B cell (primary cell): ENCODE measurements around the gene BID. TPM values are rescaled to one million over a fixed set of nuclear protein-coding genes. Genes with fewer than 3 reads are reported as not detected.

ENCODE experiments used
- ATAC-seq: fragments of 200-7000 bp; cut with Tn5 transposase; one replicate; pipeline ENCODE4 v1.10.0; 2021; ENCODE audit warnings: low read depth, mild to moderate bottlenecking, moderate number of reproducible peaks, moderate library complexity
- CTCF ChIA-PET: fragments of 350-600 bp; sonication (Branson Sonifier 250); formaldehyde crosslinking; loops from one replicate; lab custom pipeline; 2021; ENCODE audit warnings: antibody characterized with exemption, inconsistent platforms; lab: Charles Lee
- POLR2A ChIA-PET: fragments of 350-600 bp; sonication (Branson Sonifier 250); formaldehyde crosslinking; loops from one replicate; lab custom pipeline; 2021; ENCODE audit warnings: antibody characterized with exemption; lab: Charles Lee
- DNase-seq: peaks from one replicate; pipeline ENCODE4 v3.0.0; 2013
- H2AFZ ChIP-seq: 2 replicates; pipeline ENCODE4 v1.6.1; 2012; ENCODE audit warnings: mild to moderate bottlenecking, low read depth, low read length; ENCODE audit not compliant: insufficient read depth, poor library complexity, severe bottlenecking
- H3K27ac ChIP-seq, 2 donors: 1 replicate in 1 of 2; 2 replicates in 1 of 2; pipeline ENCODE4 v1.5.1; 2012 to 2013; ENCODE audit warnings: low read length in 2 of 2, mild to moderate bottlenecking in 2 of 2, moderate library complexity in 1 of 2
- H3K27me3 ChIP-seq, 4 experiments: fragments of 200-600 bp in 1 of 4; sonication (generic) in 1 of 4; replicated peaks in 1 of 4; 1 replicate in 2 of 4; 2 replicates in 2 of 4; pipeline versions ENCODE4 v1.6.1 to v1.7.0; 2013 to 2016; ENCODE audit warnings: low read length in 3 of 4, mild to moderate bottlenecking in 2 of 4, mixed read lengths in 1 of 4, moderate library complexity in 1 of 4; ENCODE audit not compliant: insufficient read depth in 4 of 4, control insufficient read depth in 3 of 4; ENCODE audit errors: control extremely low read depth in 1 of 4
- H3K36me3 ChIP-seq, 2 experiments: replicated peaks in 1 of 2; 1 replicate in 1 of 2; 2 replicates in 1 of 2; pipeline versions ENCODE4 v1.6.1 to v1.7.1; 2013; ENCODE audit warnings: low read length in 1 of 2; ENCODE audit not compliant: insufficient read depth in 2 of 2, control insufficient read depth in 1 of 2; ENCODE audit errors: control extremely low read depth in 1 of 2, extremely low read depth in 1 of 2
- H3K4me1 ChIP-seq, 2 donors: fragments of 200-600 bp in 1 of 2; sonication (generic) in 1 of 2; 1 replicate in 1 of 2; 2 replicates in 1 of 2; pipeline versions ENCODE4 v1.5.1 to v1.6.1; 2013 to 2017; ENCODE audit warnings: low read length in 2 of 2; ENCODE audit not compliant: control insufficient read depth in 2 of 2, insufficient read depth in 2 of 2
- H3K4me2 ChIP-seq: replicated peaks from 2 replicates; pipeline ENCODE3; 2012; ENCODE audit warnings: mild to moderate bottlenecking, low read depth, low read length; ENCODE audit not compliant: poor library complexity, severe bottlenecking
- H3K4me3 ChIP-seq, 5 experiments: fragments of 200-600 bp in 1 of 5; sonication (generic) in 1 of 5; 1 replicate in 3 of 5; 2 replicates in 2 of 5; pipeline versions ENCODE4 v1.5.1 to v1.7.0; 2011 to 2016; ENCODE audit warnings: low read length in 4 of 5, mild to moderate bottlenecking in 4 of 5, low read depth in 2 of 5, control low read depth in 1 of 5, moderate library complexity in 1 of 5; ENCODE audit not compliant: insufficient read depth in 1 of 5; ENCODE audit errors: control extremely low read depth in 1 of 5, extremely low read depth in 1 of 5
- H3K79me2 ChIP-seq: fragments of 200-600 bp; sonication (generic); one replicate; pipeline ENCODE4 v1.6.0; 2016; ENCODE audit warnings: low read length; ENCODE audit not compliant: control insufficient read depth, insufficient read depth
- H3K9ac ChIP-seq: fragments of 200-600 bp; sonication (generic); 2 replicates; pipeline ENCODE4 v1.6.1; 2017; ENCODE audit warnings: mild to moderate bottlenecking, low read length, moderate library complexity
- H3K9me3 ChIP-seq, 3 donors: one replicate each; pipeline versions ENCODE4 v1.6.1 to v1.7.1; 2013; ENCODE audit warnings: low read length in 2 of 3; ENCODE audit not compliant: control insufficient read depth in 2 of 3, insufficient read depth in 1 of 3; ENCODE audit errors: control extremely low read depth in 1 of 3
- H4K20me1 ChIP-seq: 2 replicates; pipeline ENCODE4 v1.6.0; 2012; ENCODE audit warnings: mild to moderate bottlenecking, low read length; ENCODE audit not compliant: insufficient read depth, control insufficient read depth, poor library complexity, severe bottlenecking
- H3K27ac Mint-ChIP-seq: one replicate; pipeline ENCODE4 v1.8.0; 2021; ENCODE audit warnings: mixed read lengths
- H3K27me3 Mint-ChIP-seq: one replicate; pipeline ENCODE4 v1.8.0; 2021; ENCODE audit warnings: mixed read lengths
- H3K4me1 Mint-ChIP-seq: one replicate; pipeline ENCODE4 v1.8.0; 2021; ENCODE audit warnings: mixed read lengths
- H3K4me3 Mint-ChIP-seq: one replicate; pipeline ENCODE4 v1.8.0; 2021; ENCODE audit warnings: mixed read lengths
- H3K9me3 Mint-ChIP-seq: one replicate; pipeline ENCODE4 v1.8.0; 2022; ENCODE audit warnings: mixed read lengths; ENCODE audit not compliant: insufficient read depth
- EZH2 ChIP-seq: IDR thresholded peaks from 2 replicates; pipeline ENCODE4 v1.6.1; 2012; ENCODE audit warnings: borderline replicate concordance, low read depth, mild to moderate bottlenecking, moderate library complexity, low read length; ENCODE audit not compliant: insufficient read depth, poor library complexity, severe bottlenecking
- WGBS: methylation state at CpG from one replicate; pipeline ENCODE4 v1.1.5; 2013; ENCODE audit warnings: missing lambda C conversion rate; ENCODE audit not compliant: insufficient coverage; 5-methylcytosine and 5-hydroxymethylcytosine counted together
- intact Hi-C: fragments of 100-400 bp; cut with micrococcal nuclease; formaldehyde crosslinking; loops from one replicate; pipeline ENCODE4 v1.10.0; 2022
- polyA plus RNA-seq: library from polyadenylated mRNA; depleted of rRNA; stranded (reverse); fragments of >200 nt; gene quantifications from 2 replicates; pipeline ENCODE4 v1.2.3, GENCODE V29; 2012
- total RNA-seq, 2 donors: library from RNA; stranded (reverse); fragments of 120-200 nt in 1 of 2; gene quantifications; 1 replicate in 1 of 2; 2 replicates in 1 of 2; pipeline versions ENCODE4 v1.2.3 to v1.2.4, GENCODE V29; 2013 to 2022
- TF ChIP-seq, protein P1 (sequence below): fragments of 200-600 bp; IDR thresholded peaks from one replicate; pipeline ENCODE4 v1.8.0; 2022; ENCODE audit warnings: antibody characterized with exemption, mild to moderate bottlenecking

Gene BID
- total and polyA plus RNA-seq, 2 donors (not counting 1 experiment from before 2014, with no cell fraction given): 17.5 to 23.3 TPM

DNA sequence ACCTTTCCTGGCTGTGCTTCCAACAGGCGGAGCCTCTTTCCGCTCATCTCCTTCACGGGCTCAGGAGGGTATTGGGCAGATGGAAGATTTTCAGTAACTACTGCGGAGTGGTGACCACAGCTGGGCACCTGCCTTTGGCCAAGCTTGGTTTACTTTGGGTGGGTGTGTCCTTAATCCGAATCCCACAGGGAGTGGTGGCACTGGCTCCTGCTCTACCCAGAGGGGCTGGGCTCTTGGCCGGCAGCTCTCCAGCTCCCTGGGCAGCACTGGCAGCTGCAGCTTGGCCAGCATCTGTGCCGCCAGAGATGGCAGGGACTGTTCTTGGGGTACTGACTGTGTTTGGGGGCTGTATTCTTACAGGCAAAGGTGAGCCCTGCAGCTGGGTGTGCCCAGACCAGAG, 29.8 kb downstream of the BID start:
- Histone ChIP-seq H2AFZ (no peak overlapping the region), H3K27ac (no peak overlapping the region), H3K4me3 (no peak overlapping the region), H3K4me1 (peaks cover 0 to 6% of the 10 kb centered on the region in 2 donors), H3K4me2 (no peak overlapping the region), H3K27me3 (no peaks in the 10 kb centered on the region), H3K9ac (no peak overlapping the region), H3K9me3 (no peaks in the 10 kb centered on the region), H3K36me3 (peaks cover 0 to 13% of the 10 kb centered on the region in 2 experiments), H3K79me2 (peaks cover 18% of the 10 kb centered on the region), H4K20me1 (no peaks in the 10 kb centered on the region)
- no peak overlapping the region for H3K27ac Mint-ChIP-seq
- H3K4me3 Mint-ChIP-seq: no peak overlapping the region
- ChIA-PET CTCF (interaction anchor here (1.2 to 6.7 kb wide), 9 partner anchors 23 to 332 kb away, joined by 3 to 109 read pairs (median 9); partner anchors contain the start of gene PEX26), POLR2A (no interaction called here)
- 95% methylated on average over 7 of the region's 7 CpGs for WGBS
- H3K9me3 Mint-ChIP-seq: no peaks in the 10 kb centered on the region
- H3K4me1 Mint-ChIP-seq: peaks cover 8% of the 10 kb centered on the region
- ATAC-seq: no peak
- DNase-seq: no peak
- no peaks in the 10 kb centered on the region for H3K27me3 Mint-ChIP-seq
- TF ChIP-seq, protein P1, sequence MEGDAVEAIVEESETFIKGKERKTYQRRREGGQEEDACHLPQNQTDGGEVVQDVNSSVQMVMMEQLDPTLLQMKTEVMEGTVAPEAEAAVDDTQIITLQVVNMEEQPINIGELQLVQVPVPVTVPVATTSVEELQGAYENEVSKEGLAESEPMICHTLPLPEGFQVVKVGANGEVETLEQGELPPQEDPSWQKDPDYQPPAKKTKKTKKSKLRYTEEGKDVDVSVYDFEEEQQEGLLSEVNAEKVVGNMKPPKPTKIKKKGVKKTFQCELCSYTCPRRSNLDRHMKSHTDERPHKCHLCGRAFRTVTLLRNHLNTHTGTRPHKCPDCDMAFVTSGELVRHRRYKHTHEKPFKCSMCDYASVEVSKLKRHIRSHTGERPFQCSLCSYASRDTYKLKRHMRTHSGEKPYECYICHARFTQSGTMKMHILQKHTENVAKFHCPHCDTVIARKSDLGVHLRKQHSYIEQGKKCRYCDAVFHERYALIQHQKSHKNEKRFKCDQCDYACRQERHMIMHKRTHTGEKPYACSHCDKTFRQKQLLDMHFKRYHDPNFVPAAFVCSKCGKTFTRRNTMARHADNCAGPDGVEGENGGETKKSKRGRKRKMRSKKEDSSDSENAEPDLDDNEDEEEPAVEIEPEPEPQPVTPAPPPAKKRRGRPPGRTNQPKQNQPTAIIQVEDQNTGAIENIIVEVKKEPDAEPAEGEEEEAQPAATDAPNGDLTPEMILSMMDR: no peak
- intact Hi-C loops: no loop called here

- Histone ChIP-seq H3K9ac (no peak overlapping the region), H3K4me1 (peaks cover 0 to 6% of the 10 kb centered on the region in 2 donors), H3K27me3 (no peaks in the 10 kb centered on the region), H2AFZ (no peak overlapping the region), H3K36me3 (peaks cover 1 to 19% of the 10 kb centered on the region in 2 experiments), H3K9me3 (no peaks in the 10 kb centered on the region), H3K4me3 (no peak overlapping the region), H3K79me2 (peaks cover 17% of the 10 kb centered on the region), H4K20me1 (no peaks in the 10 kb centered on the region), H3K4me2 (no peak overlapping the region), H3K27ac (no peak overlapping the region)
- 93% methylated on average over 25 of the region's 25 CpGs for WGBS
- TF ChIP-seq, protein P1: no peak
- TF ChIP-seq EZH2: no peak
- Mint-ChIP-seq H3K9me3 (no peaks in the 10 kb centered on the region), H3K4me1 (peaks cover 8% of the 10 kb centered on the region), H3K27me3 (no peaks in the 10 kb centered on the region), H3K4me3 (no peak overlapping the region), H3K27ac (no peak overlapping the region)
- ATAC-seq (no peak), DNase-seq (no peak)
- POLR2A ChIA-PET: no interaction called here
- intact Hi-C loops: no loop called here
- CTCF ChIA-PET: interaction anchor here (0.7 to 6.7 kb wide), 17 partner anchors 8 to 669 kb away, joined by 3 to 109 read pairs (median 5); partner anchors contain the start of gene PEX26
These were observed 30.4 kb downstream of the BID start for GRCh38 chr22:17743661-17744411.
